HG03064 (cell line): ENCODE data around the gene NSFL1C.

Experiments used
- ATAC-seq: cut with Tn5 transposase; IDR thresholded peaks from one replicate; pipeline ENCODE4 v1.9.1; 2021; ENCODE audit warnings: low read depth; ENCODE audit not compliant: unreplicated experiment

The NSFL1C gene

DNA sequence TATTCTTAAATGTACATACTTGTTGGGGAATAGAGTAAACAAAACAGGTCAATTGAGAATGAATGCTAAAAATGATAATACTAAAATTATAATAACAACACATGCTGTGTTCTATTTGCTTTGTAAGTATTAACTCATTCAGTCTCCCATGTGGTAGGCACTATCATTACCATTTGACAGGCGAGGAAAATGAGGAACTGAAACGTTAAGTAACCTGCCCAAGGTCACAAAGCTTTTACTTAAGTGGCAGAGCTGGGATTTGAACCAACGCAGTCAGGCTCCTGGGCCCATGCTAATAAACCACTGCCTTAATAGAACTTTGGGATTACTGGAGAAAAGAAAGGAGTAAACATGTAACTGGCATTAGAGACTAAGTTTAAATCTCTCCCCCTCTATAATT is 3.8 kb downstream of the NSFL1C start:
- no peak for ATAC-seq

DNA sequence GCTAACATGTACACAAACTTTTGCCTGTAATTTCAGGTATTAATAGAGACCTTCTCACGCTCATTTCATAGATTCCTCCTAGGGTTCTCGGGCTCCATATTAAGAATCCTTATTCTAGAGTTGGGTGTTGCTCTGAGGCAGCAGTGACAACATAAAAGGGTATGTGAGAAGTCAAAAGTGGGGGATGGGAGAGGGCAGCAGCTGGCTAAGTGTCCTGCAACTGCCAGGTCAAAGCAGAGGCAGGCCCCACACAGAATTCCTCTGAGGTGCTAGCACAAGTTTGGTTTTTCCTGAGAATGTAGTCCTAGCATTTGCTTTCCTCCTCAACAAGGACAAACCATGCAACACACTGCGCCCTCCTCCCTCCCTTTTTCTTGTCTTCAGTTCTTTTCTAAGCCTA is 4.6 kb downstream of the NSFL1C start:
- ATAC-seq, result no peak

DNA sequence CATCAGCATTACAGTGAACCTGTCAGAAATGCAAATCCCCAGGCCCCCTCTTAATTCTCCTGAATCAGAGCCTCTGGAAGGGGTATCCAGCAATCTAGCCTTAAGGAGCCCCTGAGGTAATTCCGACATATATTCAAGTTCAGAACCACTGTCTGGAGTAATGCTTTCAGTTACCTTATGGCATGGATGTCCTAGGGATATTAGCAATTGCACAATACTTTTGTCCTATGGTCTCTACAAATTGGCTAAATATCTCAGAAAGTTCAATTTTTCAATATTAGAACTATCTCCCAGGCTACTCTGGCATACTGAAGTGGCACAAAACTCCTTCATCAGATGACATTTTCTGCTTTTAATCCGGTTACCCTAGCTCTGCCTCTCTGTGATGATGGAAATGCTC is 6.4 kb downstream of the NSFL1C start:
- ATAC-seq, result no peak

DNA sequence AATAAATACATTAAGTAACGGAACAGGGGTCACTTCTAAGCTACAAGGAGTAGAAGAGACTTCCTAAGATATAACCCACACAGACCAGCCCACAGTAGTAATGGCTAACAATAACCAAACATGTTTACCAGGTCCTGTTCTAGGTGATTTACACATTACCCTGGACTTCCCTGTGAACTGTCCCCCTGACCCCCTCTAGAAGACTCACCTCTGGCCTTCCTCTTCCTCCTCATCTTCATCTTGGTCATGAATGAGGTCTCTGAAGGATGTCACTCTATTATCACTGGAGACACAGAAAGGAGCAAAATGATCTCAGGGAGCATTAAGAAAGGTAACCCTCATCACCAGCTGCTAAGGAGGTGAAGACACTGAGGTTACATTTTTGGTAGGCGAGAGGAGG is 8.7 kb downstream of the NSFL1C start:
- no peak for ATAC-seq

DNA sequence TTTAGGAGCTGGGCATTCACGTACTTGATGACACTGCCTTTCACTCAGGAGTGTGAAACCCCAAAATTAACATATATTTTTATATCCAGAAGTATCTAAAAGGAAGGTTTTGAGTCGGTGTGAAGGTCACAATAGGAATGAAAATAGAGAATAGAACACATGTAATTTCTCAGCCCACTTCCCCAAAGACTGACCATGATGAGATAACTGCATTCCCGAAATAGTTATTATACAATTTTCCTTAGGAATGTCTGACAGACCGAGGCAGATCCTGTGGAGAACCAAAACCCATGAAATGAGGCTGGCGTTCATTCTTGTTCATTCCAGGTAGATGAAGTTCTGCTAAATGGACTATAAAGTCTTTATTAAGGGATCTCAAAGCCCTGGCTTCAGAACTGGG is 10.3 kb downstream of the NSFL1C start:
- ATAC-seq, result no peak

DNA sequence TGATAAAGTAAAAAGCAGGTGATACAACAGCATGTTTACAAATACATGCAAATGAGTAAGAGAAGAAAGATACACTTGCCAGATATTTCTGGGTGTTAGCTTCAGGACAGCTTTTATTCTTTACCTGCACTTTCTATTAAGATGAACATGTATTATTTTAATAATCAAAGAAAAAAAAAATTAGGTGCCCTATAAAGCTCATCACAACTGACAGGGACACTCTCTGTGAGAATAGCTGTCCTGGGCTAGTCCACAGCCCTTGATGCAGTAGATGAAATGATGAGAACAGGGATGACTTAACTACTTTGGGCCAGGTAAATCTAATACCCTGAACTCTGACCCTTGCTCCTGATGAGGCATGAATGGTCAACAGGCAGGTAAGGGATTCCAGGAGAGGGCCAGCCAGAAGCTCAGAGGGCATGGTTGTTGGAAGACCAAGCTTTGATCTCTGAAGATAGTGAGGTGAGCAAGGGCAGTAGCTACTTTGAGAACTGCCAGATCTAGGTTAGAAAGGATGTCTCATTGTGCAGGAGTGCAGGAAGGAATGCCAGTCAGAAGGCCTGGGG is 15.6 kb downstream of the NSFL1C start:
- no peak for ATAC-seq

DNA sequence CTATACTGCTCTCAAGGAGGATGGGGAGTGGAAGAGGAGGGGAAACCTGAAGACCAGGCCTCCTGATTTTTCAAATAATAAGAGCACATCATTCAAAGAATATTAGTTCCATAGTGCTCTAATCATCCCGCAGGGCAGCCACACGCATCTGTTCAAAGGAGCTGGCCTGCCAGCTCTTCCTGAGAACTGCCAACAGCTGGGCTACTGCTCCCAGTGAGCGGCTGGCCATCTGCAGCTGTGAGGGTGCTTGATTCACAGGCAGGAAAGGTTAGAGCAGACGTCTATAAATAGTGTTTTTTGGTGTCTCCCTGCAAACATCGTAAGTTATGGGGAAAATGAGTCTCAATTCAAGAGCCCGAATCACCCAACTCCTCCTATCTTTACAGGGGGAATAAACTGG is 17.3 kb downstream of the NSFL1C start:
- ATAC-seq, result no peak

DNA sequence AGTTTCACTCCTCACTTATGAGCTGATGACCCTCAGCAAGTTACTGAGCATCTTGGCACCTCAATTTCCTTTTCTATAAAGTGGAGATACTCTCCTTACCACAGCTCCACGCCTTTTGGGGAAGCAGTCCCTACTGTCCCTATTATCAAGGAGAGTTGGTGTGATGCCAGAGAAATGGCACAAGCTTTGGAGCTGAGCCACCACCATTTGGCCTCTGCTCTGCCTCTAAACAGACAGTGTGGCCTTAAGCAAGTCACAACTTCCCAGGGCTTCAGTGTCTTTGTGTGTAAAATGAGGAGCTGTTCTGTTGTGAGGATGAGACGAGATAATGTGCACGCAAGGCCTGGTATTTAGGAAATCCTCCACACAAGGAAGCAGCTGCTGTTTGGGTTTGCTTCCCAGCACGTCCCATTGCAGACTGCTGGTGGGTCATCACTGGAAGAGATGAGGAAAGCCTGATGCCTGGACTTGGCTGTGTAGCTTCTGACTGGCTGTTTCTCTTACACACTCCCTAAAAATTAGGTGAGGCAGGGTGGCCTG is 18.5 kb downstream of the NSFL1C start:
- no peak for ATAC-seq

DNA sequence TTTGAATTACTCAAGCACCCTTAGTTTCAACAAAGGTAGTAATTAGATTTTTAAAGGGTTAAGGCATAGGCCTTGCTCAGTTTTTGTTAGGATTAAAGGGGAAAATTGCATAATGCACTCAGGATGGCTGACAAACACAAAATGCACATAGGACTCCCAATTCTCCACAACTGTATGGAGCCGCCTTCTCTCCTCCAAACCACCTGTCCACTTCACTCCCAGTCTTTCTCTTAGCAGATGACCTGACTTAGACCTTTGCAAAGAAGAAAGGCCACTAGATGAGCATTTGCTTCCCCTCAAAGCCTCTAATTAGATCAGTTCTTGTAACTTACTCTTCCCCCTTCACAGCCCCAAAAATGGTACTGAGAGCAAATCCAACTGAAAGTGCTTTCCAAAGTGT is 20.1 kb downstream of the NSFL1C start:
- no peak for ATAC-seq

DNA sequence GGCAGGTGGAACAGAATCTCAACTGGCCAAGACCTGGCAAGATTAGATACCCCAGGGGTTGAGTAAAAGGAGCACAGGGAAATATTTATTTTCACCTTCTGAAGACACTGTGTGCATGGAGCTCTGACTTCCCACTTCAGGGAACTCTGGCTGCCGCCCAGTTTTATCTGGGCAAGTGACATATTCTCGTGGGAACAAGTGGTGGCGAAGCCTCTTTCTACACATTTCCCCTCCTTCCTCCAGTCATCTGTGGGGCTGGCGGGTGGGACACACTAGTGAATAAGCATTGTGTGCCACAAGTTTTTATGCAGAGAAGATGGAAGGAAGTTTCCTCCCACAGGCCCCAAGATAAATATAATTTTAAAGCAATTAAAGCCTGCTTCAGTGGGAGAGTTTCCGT is 23.6 kb downstream of the NSFL1C start:
- ATAC-seq, result no peak

DNA sequence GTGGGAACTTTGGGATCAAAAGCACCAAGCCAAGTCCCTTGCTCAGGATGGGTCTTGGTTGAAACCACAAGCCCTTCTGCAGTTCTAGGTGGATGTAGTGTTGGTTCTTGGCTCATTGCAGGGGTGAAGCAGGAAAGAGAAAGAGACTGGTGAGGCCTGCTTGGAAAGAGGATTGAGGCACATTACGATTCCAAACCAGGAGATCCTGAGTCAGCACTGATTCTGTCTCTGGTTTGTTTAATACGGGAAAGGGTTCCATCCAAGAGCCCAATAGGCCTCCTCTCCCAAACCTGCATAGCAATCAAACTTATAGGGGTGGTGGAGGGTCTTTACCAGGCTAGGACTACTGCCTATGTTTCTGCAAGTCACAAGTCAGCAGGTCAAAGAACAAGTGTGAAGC is 24.3 kb downstream of the NSFL1C start:
- no peak for ATAC-seq

DNA sequence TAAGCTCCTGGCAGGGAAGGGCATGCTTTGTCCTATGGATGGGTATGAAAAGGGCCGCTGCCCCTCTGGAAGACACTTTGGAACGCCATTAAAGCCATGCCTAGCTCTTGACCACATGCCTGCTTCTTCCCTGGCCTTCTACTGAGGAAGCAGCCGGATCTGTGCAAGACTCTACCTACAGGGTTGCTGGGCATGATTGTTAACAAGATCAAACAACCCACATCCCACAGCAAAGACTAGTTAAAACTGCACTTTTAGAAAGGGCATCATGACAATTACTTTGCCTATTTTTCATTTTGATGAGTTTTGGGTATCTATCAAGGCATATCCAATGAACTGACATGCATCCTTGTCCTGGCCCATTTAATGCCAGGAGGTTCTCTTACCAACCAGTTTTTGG is 25.5 kb downstream of the NSFL1C start:
- no peak for ATAC-seq

DNA sequence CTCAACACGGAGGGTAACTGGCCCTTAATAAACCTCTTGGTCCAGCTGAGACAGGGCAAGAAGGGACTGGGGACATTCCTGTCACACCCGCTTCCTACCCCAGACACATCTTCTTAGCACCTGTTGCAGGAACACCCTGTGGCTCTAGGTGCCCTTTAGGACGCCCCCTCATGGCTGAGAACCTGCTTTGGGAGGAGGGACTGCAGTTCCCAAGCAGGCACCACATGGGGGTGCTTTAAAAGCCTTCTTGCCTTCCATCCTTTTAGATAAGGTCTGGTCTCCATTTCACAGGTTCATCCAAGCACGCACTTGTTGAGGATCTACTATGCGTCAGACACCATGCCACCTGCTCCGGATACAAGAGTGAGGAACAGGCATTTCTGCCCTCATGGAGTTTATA is 26.6 kb downstream of the NSFL1C start:
- no peak for ATAC-seq

DNA sequence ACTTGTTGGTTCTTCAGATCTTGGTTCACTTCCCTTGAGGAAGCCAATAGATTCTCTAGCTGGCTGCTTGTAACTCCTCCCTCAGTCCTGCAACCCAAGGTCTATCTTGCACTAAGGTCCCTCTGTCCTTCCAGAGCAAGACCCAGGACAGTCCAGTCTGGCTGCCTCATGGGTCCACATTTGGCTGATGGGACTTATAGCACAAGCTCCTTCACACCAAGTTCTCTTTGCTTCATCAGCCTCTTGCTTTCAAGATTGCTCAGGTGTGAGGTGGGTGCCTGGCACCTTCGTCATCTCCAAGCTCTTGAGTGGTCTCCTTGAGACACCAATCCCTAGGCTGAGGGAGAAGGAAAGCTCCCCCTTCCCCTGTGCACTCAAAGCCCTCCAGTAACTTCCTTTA is 28.3 kb downstream of the NSFL1C start:
- no peak for ATAC-seq

DNA sequence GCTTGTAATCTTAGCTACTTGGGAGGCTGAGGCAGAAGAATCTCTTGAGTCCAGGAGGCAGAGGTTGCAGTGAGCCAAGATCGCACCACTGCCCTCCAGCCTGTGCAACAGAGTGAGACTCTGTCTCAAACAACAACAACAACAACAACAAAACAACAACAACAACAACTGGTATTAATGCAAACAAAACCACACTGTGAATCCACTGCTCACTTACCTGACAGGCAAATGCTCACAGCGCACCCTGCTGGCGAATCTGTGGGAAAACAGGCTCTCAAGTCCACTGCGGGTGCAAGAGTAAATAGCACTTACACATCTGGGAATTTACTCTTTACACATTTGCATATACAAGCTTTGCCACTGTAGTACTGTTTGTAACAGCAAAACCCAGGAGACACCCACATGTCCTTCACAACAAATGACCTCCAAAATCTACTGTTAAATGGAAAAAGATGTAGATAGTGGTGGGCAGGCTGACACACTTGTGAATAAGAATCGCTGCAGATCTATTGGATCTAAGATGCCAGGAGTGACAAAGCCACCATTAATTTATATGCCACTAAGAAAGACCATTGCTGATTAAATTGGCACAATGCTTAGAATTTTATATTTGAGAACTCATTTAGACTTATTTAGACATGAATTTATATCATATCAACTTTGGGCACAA is 29.3 kb downstream of the NSFL1C start:
- no peak for ATAC-seq

DNA sequence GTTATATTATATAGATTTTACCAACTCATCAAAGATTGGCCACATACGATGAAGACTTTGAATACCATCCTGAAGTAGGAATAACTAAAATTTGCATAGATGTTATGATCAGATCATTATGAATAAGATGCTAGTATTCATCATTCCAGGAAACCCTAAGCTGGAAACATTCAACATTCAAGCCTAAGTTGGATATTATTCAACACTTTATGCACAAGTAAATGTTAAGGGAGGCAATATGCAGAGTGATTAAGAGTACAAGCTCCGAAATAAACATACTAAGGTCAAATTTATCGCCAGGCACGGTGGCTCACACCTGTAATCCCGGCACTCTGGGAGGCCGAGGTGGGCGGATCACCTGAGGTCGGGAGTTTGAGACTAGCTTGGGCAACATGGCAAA is 30.4 kb downstream of the NSFL1C start:
- ATAC-seq, result no peak

DNA sequence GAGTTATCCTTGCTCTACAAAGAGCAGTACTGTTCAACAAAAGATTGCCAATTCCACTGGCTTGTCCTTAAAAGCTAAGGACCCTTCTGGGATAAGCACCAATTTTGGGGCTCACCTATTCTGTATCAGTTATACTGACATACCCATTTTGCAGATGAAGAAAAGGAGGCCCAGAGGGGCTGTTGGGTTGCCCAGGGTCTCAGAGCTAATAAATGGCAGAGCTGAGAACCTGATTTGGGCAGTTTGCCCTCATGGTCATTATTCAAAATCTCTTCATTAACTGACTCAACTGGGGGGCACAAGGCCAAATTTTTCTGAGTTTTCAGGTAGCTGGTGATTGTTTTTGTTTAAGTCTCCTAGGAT is 31.3 kb downstream of the NSFL1C start:
- ATAC-seq, result no peak

DNA sequence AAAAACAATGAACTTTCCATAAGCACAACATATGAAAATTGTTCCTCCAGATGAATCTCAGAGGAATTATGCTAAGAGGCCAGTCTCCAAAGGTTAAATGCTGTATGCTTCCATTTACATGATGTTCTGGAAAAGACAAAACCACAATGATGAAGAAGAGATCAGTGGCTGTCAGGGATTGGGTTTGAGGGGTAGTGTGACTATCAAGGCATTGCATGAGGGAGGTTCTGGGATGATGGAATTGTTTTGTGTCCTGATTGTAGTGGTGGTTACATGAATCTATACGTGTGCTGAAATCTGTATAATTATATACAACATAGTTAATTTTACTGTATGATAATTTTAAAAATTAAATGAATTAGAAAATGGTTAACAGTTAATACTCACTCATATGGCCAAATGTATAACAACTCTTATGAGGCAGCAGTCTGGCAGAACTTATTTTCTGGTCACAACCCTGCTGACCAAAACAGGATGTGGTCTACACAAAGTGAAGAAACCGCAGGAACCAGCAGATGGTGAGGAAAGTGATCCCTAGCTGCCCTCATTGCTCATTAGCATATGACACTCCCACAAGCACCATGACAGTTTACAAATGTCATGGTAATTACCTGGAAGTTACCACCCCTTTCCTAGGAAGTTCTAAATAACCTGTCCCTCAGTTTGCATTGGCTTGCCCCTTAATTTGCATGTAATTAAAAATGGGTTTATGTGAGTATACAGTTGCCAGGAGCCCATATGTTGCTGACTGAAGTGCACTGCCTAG is 31.9 kb downstream of the NSFL1C start:
- ATAC-seq, result peak; percentile 84

DNA sequence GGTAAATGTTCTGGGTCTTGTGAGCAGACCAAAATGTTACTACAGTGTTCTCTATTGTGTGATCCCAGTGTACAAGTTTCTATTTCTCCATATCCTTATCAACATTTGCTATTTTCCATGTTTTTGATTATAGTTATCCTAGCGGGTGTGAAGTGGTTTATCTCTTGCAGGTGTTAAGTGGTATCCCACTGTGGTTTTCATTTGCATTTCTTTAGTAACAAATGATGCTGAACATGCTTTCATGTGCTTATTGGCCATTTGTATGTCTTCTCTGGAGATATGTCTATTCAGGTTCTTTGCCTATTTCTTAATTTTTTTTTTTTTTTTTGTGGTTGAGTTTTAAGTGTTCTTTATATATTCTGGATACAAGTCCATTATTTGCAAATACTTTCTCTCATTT is 35.5 kb downstream of the NSFL1C start:
- no peak for ATAC-seq

DNA sequence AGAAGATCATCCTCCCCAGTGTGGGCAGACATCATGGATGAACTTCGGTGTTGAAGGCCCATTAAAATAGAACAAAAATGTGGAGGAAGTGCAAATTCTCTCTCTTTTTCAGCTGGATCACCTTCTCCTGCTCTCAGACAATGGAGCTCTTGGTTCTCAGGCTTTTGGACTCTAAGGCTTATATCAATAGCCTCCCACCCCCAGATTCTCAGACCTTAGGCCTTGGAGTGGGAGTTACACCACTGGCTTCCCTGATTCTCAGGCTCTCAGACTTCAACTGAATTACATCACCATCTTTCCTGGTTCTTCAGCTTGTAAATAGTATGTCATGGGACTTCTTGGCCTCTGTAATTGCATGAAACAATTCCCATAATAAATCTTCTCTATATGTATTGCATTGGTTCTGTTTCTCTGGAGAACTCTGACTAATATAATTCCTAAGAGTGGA is 36.6 kb downstream of the NSFL1C start:
- ATAC-seq, result no peak

DNA sequence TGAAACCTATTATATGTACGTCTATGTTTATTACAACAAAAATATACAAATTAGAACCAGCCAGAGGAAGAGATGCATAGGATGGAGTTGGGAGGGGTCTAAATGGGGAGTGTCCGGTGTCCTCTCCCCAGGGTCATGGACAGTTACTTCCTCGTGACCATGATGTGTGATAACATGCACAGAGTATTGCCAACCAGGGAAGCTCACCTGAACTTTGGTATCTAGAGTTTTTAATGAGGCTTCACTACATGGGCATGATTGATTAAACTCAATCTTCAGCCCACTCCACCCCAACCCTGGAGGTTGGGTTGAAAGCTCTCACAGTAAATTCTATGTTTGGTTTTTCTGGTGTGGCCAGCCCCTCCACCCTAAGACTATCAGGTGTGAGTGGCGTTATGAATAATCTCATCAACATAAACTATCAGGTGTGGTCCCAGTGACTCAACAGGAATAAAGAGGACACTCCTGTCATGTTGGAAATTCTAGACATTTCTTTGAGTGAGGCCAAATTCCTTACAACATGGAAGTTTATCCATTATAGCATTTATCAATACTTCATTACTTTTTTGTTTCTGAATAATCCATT is 37.4 kb downstream of the NSFL1C start:
- ATAC-seq, result no peak
